ENCODE data around the gene FADS1.
A peak's percentile ranks its signal among the peaks of the same experiment; 100 is the strongest.

The FADS1 gene

GRCh38 chr11:61756147-61756451 is 60.7 kb downstream of the FADS1 start:
- DNase-seq = no peak

GRCh38 chr11:61754534-61755482 is 62.0 kb downstream of the FADS1 start:
- DNase-seq = no peak

- DNase-seq = no peak
Observed at GRCh38 chr11:61753672-61754071, 63.1 kb downstream of the FADS1 start.

GRCh38 chr11:61752925-61753521 is 63.8 kb downstream of the FADS1 start:
- no peak for DNase-seq

GRCh38 chr11:61752117-61752924 is 64.5 kb downstream of the FADS1 start, which contains the start of gene MYRF:
Gene MYRF (plus strand): TSS chr11:61752636. CDS start chr11:61752745, 109 bp downstream.
- DNase-seq = peak; percentile 56

GRCh38 chr11:61751384-61751783 is 65.4 kb downstream of the FADS1 start:
- DNase-seq = no peak

GRCh38 chr11:61750631-61751273 is 66.1 kb downstream of the FADS1 start:
- DNase-seq = no peak
